Progenitor cell of endocrine pancreas (in vitro differentiated cells): ENCODE data around the gene RPS3. TPM values are rescaled to one million over a fixed set of nuclear protein-coding genes. Genes with fewer than 3 reads are reported as not detected.

Source experiments
- DNase-seq: peaks from one replicate; pipeline ENCODE4 v3.0.0; 2021; ENCODE audit warnings: low spot score; ENCODE audit not compliant: unreplicated experiment
- H3K27ac Mint-ChIP-seq: 2 replicates; pipeline ENCODE4 v1.8.0; 2021; ENCODE audit warnings: mild to moderate bottlenecking, moderate library complexity, mixed read lengths
- H3K27me3 Mint-ChIP-seq: 2 replicates; pipeline ENCODE4 v1.8.0; 2021; ENCODE audit warnings: mixed read lengths
- H3K36me3 Mint-ChIP-seq: 2 replicates; pipeline ENCODE4 v1.8.0; 2022; ENCODE audit warnings: mixed read lengths; ENCODE audit not compliant: insufficient read depth
- H3K4me1 Mint-ChIP-seq: 2 replicates; pipeline ENCODE4 v1.8.0; 2021; ENCODE audit warnings: low read depth, mixed read lengths
- H3K4me3 Mint-ChIP-seq: 2 replicates; pipeline ENCODE4 v1.8.0; 2021; ENCODE audit warnings: low read depth, mild to moderate bottlenecking, moderate library complexity, mixed read lengths
- H3K9me3 Mint-ChIP-seq: 2 replicates; pipeline ENCODE4 v1.8.0; 2021; ENCODE audit warnings: low read depth, mixed read lengths
- CTCF ChIP-seq: fragments of 200-600 bp; sonication (generic); IDR thresholded peaks from one replicate; pipeline ENCODE4 v1.5.0; 2021; ENCODE audit warnings: antibody characterized with exemption, mild to moderate bottlenecking; ENCODE audit not compliant: unreplicated experiment
- total RNA-seq: library from RNA; stranded (reverse); gene quantifications from 2 replicates; pipeline ENCODE4 v1.2.1, GENCODE V29; 2021

The RPS3 gene
- total RNA-seq, 1 donor from 2014 or later: 2,637 TPM

DNA sequence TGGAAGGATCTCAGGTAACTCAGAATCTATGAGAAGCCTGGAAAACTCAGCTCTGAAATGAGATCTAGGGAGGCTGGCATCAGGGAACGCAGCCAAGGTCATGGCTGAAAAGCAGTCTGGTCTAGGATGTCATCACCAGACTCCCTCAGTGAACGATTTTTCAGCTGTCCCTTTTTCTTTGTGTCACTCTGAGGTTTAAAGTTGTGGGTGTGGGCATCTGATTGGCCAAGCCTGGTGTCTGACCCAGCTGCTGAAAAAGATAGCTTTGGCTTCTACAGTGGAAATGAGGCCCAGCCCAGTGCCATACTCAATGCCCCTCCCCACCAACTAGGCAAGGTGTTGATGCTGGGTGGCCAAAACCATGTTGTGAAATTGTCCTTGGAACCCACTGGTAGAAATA is 14.5 kb downstream of the RPS3 start:
- no peak for TF ChIP-seq CTCF
- DNase-seq: no peak
- Mint-ChIP-seq H3K27me3 (no peaks in the 10 kb centered on the region), H3K4me3 (no peak overlapping the region), H3K36me3 (peaks cover 16% of the 10 kb centered on the region), H3K4me1 (no peaks in the 10 kb centered on the region), H3K27ac (no peak overlapping the region), H3K9me3 (no peaks in the 10 kb centered on the region)

DNA sequence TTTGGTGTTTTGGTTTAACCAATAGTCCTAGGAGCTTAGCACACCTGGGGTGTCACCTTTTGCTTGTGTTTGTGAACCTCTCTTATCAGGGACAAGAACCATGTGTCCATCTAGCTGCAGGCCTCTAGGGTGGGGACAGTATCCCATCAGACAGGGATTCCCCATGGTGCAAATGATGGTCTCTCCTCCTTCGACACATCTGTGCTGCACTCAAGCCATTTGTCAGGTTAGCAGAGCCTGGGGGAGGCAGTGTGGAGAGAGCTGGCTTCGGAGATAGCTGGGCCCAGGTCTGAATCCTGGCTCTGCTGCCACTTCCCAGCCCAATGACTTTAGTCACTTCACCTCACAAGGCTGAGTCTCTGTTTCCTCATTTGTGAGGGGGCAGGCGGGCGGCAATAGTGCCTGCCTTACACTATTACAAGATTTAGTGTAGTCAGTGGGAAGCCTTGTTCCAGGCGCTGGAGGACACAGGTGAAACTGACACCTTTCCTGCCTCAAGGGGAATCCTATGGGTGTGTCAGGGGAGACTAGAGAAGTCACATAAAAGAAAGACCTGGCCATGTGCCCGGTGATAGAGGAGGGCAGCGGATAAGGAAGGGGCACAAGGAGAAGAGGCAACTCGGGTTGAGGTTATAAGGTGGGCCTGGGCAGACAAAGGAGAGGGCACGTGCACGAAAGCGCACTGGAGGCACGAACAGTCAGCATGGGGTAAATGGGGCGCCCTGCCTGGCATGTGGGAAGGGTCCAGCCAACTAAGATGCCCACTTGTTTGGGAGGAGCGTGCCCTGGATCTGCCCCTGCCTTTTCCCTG is 21.1 kb downstream of the RPS3 start:
- H3K27me3 Mint-ChIP-seq: no peaks in the 10 kb centered on the region
- peak overlapping the region; percentile 29 for H3K4me3 Mint-ChIP-seq
- no peak for DNase-seq
- peaks cover 39% of the 10 kb centered on the region for H3K4me1 Mint-ChIP-seq
- no peak for TF ChIP-seq CTCF
- H3K9me3 Mint-ChIP-seq: no peaks in the 10 kb centered on the region
- peaks cover 10% of the 10 kb centered on the region for H3K36me3 Mint-ChIP-seq
- H3K27ac Mint-ChIP-seq: peak overlapping the region; percentile 95

- Mint-ChIP-seq H3K4me1 (peaks cover 39% of the 10 kb centered on the region), H3K36me3 (peaks cover 8% of the 10 kb centered on the region), H3K27ac (peak overlapping the region; percentile 95), H3K4me3 (no peak overlapping the region), H3K27me3 (no peaks in the 10 kb centered on the region), H3K9me3 (no peaks in the 10 kb centered on the region)
- TF ChIP-seq CTCF: no peak
- DNase-seq: no peak
Measured at GRCh38 chr11:75421035-75421602, 21.8 kb downstream of the RPS3 start.

DNA sequence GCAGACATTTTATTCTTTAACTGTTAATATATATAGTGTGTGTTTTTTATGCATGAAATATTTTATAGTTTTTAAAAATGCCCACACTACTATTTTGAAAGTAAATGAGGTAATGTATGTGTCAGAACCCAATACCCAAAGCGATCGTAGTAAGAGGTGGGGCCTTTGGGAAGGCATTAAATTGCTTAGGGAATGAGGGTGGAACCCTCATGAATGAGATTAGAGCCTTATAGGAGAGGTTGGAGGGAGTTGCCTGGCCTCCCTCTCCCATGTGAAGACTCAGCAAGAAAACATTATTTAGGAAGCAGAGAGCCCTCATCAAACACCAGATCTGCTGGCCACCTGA is 22.6 kb downstream of the RPS3 start:
- peak overlapping the region; percentile 95 for H3K27ac Mint-ChIP-seq

More for the DNA sequence above, 22.6 kb downstream of the RPS3 start:
- DNase-seq: no peak
- H3K4me3 Mint-ChIP-seq: peak overlapping the region; percentile 15
- no peaks in the 10 kb centered on the region for H3K9me3 Mint-ChIP-seq
- H3K4me1 Mint-ChIP-seq: peaks cover 39% of the 10 kb centered on the region
- H3K36me3 Mint-ChIP-seq: peaks cover 7% of the 10 kb centered on the region
- H3K27me3 Mint-ChIP-seq: peaks cover 4% of the 10 kb centered on the region
- no peak for TF ChIP-seq CTCF
